Panc1 (cell line): ENCODE measurements around the gene RRP12.

Experiments used
- POLR2AphosphoS5 ChIP-seq: IDR thresholded peaks from 2 replicates; pipeline ENCODE4 v1.6.1; 2012; ENCODE audit warnings: mild to moderate bottlenecking, low read depth, low read length, moderate library complexity
- SIN3A ChIP-seq: IDR thresholded peaks from 2 replicates; pipeline ENCODE4 v1.6.1; 2012; ENCODE audit warnings: low read depth, mild to moderate bottlenecking, low read length, moderate library complexity, borderline replicate concordance; ENCODE audit not compliant: insufficient read depth
- TF ChIP-seq, protein P1 (sequence below): fragments of 450-650 bp; IDR thresholded peaks from 2 replicates; pipeline ENCODE4 v1.5.1; 2017; ENCODE audit warnings: mild to moderate bottlenecking
- TF ChIP-seq, protein P2 (sequence below), 2 experiments: IDR thresholded peaks; 2 replicates each; pipeline ENCODE4 v1.6.1; 2011 to 2012; ENCODE audit warnings: low read depth in 2 of 2, control low read depth in 1 of 2, low read length in 1 of 2, mild to moderate bottlenecking in 1 of 2, moderate library complexity in 1 of 2; ENCODE audit not compliant: insufficient read depth in 1 of 2

DNA sequence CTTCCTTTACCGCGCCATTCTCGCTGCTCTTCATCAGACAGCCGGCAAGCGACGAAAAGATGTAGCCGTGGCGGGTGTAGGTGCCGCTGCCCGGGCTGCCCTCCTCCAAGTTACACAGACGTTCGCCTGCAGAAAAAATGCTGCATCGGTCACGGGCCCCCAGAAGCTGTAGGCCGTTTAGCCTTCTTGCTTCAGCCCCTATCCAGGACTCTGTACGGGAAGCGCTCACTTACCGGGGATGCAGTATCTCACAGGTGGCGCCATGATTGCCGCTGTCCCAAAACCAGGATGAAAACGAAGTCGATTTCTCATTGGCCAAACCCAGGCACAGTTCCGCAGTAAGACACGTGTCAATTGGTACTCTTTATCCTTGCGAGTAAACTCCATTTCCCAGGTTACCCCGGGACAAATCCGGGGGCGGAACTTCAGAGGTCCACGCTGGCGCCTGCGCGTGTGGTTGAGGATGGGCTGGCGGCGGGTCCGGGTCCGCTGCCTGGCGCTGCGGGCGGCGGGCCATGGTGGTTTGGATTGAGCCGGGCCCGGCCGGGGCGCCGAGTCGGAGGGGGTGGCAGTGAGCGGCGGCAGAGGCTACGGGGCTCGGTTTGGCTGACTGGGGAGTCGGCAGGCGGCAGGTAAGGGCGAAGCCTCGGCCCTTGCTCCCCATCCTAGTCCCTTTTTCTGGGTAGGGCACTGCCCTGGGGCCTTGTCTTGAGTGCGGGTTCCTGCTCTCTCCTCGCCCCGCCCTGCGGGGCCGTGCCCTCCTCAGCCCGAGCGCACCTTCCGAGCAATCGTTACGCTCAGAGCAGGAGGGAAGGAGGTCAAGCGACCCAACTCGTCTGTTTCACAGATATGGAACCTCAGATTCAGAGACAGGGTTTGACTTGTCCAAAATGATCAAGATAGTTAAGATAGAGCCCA is 44.8 kb upstream of the RRP12 start, which contains the start of the genes EXOSC1 and ZDHHC16:
- TF ChIP-seq POLR2AphosphoS5: peak; percentile 91
- TF ChIP-seq, protein P1, sequence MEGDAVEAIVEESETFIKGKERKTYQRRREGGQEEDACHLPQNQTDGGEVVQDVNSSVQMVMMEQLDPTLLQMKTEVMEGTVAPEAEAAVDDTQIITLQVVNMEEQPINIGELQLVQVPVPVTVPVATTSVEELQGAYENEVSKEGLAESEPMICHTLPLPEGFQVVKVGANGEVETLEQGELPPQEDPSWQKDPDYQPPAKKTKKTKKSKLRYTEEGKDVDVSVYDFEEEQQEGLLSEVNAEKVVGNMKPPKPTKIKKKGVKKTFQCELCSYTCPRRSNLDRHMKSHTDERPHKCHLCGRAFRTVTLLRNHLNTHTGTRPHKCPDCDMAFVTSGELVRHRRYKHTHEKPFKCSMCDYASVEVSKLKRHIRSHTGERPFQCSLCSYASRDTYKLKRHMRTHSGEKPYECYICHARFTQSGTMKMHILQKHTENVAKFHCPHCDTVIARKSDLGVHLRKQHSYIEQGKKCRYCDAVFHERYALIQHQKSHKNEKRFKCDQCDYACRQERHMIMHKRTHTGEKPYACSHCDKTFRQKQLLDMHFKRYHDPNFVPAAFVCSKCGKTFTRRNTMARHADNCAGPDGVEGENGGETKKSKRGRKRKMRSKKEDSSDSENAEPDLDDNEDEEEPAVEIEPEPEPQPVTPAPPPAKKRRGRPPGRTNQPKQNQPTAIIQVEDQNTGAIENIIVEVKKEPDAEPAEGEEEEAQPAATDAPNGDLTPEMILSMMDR: no peak
- peak; percentile 88; the same call in 1 of the 2 replicates for TF ChIP-seq SIN3A
- TF ChIP-seq, protein P2, sequence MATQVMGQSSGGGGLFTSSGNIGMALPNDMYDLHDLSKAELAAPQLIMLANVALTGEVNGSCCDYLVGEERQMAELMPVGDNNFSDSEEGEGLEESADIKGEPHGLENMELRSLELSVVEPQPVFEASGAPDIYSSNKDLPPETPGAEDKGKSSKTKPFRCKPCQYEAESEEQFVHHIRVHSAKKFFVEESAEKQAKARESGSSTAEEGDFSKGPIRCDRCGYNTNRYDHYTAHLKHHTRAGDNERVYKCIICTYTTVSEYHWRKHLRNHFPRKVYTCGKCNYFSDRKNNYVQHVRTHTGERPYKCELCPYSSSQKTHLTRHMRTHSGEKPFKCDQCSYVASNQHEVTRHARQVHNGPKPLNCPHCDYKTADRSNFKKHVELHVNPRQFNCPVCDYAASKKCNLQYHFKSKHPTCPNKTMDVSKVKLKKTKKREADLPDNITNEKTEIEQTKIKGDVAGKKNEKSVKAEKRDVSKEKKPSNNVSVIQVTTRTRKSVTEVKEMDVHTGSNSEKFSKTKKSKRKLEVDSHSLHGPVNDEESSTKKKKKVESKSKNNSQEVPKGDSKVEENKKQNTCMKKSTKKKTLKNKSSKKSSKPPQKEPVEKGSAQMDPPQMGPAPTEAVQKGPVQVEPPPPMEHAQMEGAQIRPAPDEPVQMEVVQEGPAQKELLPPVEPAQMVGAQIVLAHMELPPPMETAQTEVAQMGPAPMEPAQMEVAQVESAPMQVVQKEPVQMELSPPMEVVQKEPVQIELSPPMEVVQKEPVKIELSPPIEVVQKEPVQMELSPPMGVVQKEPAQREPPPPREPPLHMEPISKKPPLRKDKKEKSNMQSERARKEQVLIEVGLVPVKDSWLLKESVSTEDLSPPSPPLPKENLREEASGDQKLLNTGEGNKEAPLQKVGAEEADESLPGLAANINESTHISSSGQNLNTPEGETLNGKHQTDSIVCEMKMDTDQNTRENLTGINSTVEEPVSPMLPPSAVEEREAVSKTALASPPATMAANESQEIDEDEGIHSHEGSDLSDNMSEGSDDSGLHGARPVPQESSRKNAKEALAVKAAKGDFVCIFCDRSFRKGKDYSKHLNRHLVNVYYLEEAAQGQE (IDR thresholded peaks at IDR 0.05; ENCODE audit: insufficient read depth in 1 of 2, low read depth in 2 of 2, low read length in 1 of 2): no peak
